Astrocyte (in vitro differentiated cells and primary cell): ENCODE data around the gene NPHP4. TPM values are rescaled to one million over a fixed set of nuclear protein-coding genes. Genes with fewer than 3 reads are reported as not detected.

Experiments used
- DNase-seq: peaks from one replicate; pipeline ENCODE4 v3.0.0-alpha.2; 2010; ENCODE audit warnings: low read depth
- FAIRE-seq: peaks from 2 replicates; lab custom pipeline; 2011; peaks lifted over from hg19 to GRCh38; lab: Jason Lieb, UNC
- H2AFZ ChIP-seq: 2 replicates; pipeline ENCODE4 v1.6.0; 2012; ENCODE audit warnings: low read depth, low read length, inconsistent platforms
- H3K27ac ChIP-seq: 2 replicates; pipeline ENCODE4 v1.5.1; 2011; ENCODE audit warnings: low read depth, low read length, inconsistent platforms
- H3K27me3 ChIP-seq: 2 replicates; pipeline ENCODE4 v1.6.0; 2011; ENCODE audit warnings: low read length, inconsistent platforms; ENCODE audit not compliant: insufficient read depth
- H3K36me3 ChIP-seq: 2 replicates; pipeline ENCODE4 v1.5.1; 2011; ENCODE audit warnings: low read length, inconsistent platforms; ENCODE audit not compliant: insufficient read depth
- H3K4me1 ChIP-seq: 2 replicates; pipeline ENCODE4 v1.5.1; 2011; ENCODE audit warnings: low read length, inconsistent platforms; ENCODE audit not compliant: insufficient read depth
- H3K4me2 ChIP-seq: 2 replicates; pipeline ENCODE4 v1.6.0; 2012; ENCODE audit warnings: low read length, inconsistent platforms
- H3K4me3 ChIP-seq: 2 replicates; pipeline ENCODE4 v1.5.1; 2011; ENCODE audit warnings: low read depth, mild to moderate bottlenecking, low read length, inconsistent platforms; ENCODE audit not compliant: insufficient read depth
- H3K79me2 ChIP-seq: 2 replicates; pipeline ENCODE4 v1.6.0; 2012; ENCODE audit warnings: mild to moderate bottlenecking, low read length, inconsistent platforms; ENCODE audit not compliant: insufficient read depth
- H3K9ac ChIP-seq: 2 replicates; pipeline ENCODE4 v1.6.0; 2012; ENCODE audit warnings: mild to moderate bottlenecking, low read length, inconsistent platforms
- H3K9me3 ChIP-seq: 2 replicates; pipeline ENCODE4 v1.5.1; 2012; ENCODE audit warnings: low read depth, mild to moderate bottlenecking, low read length, inconsistent platforms; ENCODE audit not compliant: insufficient read depth
- H4K20me1 ChIP-seq: 2 replicates; pipeline ENCODE4 v1.6.0; 2012; ENCODE audit warnings: low read length, inconsistent platforms; ENCODE audit not compliant: insufficient read depth
- H3K27ac Mint-ChIP-seq: one replicate; pipeline ENCODE4 v1.8.0; 2021; ENCODE audit warnings: mild to moderate bottlenecking, mixed read lengths; ENCODE audit not compliant: unreplicated experiment
- H3K27me3 Mint-ChIP-seq: one replicate; pipeline ENCODE4 v1.8.0; 2021; ENCODE audit warnings: low read depth, mixed read lengths; ENCODE audit not compliant: unreplicated experiment
- H3K36me3 Mint-ChIP-seq: one replicate; pipeline ENCODE4 v1.8.0; 2021; ENCODE audit warnings: low read depth, mixed read lengths; ENCODE audit not compliant: unreplicated experiment
- H3K4me1 Mint-ChIP-seq: one replicate; pipeline ENCODE4 v1.8.0; 2021; ENCODE audit warnings: low read depth, mixed read lengths; ENCODE audit not compliant: unreplicated experiment
- H3K4me3 Mint-ChIP-seq: one replicate; pipeline ENCODE4 v1.8.0; 2021; ENCODE audit warnings: mild to moderate bottlenecking, moderate library complexity, mixed read lengths; ENCODE audit not compliant: unreplicated experiment
- H3K9me3 Mint-ChIP-seq: one replicate; pipeline ENCODE4 v1.8.0; 2021; ENCODE audit warnings: mild to moderate bottlenecking, mixed read lengths; ENCODE audit not compliant: unreplicated experiment
- CTCF ChIP-seq: IDR thresholded peaks from 2 replicates; pipeline ENCODE4 v1.5.1; 2011; ENCODE audit warnings: low read depth, mild to moderate bottlenecking, inconsistent platforms, low read length, moderate library complexity; ENCODE audit not compliant: insufficient read depth
- EZH2 ChIP-seq: IDR thresholded peaks from 2 replicates; pipeline ENCODE4 v1.6.1; 2012; ENCODE audit warnings: mild to moderate bottlenecking, low read length, inconsistent platforms; ENCODE audit not compliant: insufficient read depth
- total RNA-seq: library from RNA; stranded (reverse); gene quantifications from 2 replicates; pipeline ENCODE4 v1.2.1, GENCODE V29; 2021

The NPHP4 gene
- total RNA-seq, 1 donor from 2014 or later, result 8.4 TPM

GRCh38 chr1:6035303-6035702 lies 43.1 kb upstream of the NPHP4 start:
- Histone ChIP-seq H3K36me3 (no peaks in the 10 kb centered on the region), H3K9me3 (no peaks in the 10 kb centered on the region), H3K4me3 (no peak overlapping the region), H3K4me2 (no peak overlapping the region), H4K20me1 (peaks cover 7% of the 10 kb centered on the region), H3K79me2 (no peaks in the 10 kb centered on the region), H3K9ac (no peak overlapping the region), H3K27ac (no peak overlapping the region), H3K4me1 (peaks cover 8% of the 10 kb centered on the region), H3K27me3 (peaks cover 29% of the 10 kb centered on the region), H2AFZ (no peak overlapping the region)
- FAIRE-seq (no peak), DNase-seq (no peak)
- Mint-ChIP-seq H3K9me3 (no peaks in the 10 kb centered on the region), H3K4me1 (peaks cover 2% of the 10 kb centered on the region), H3K27me3 (peaks cover 54% of the 10 kb centered on the region), H3K36me3 (no peaks in the 10 kb centered on the region), H3K27ac (no peak overlapping the region), H3K4me3 (no peak overlapping the region)
- TF ChIP-seq EZH2 (no peak), CTCF (no peak)

GRCh38 chr1:6034750-6035096 lies 42.5 kb upstream of the NPHP4 start:
- no peak for DNase-seq
- Histone ChIP-seq H3K4me1 (peaks cover 8% of the 10 kb centered on the region), H3K27ac (no peak overlapping the region), H3K9me3 (no peaks in the 10 kb centered on the region), H2AFZ (no peak overlapping the region), H3K36me3 (no peaks in the 10 kb centered on the region), H4K20me1 (peaks cover 7% of the 10 kb centered on the region), H3K4me3 (no peak overlapping the region), H3K27me3 (peaks cover 26% of the 10 kb centered on the region), H3K9ac (no peak overlapping the region), H3K4me2 (no peak overlapping the region), H3K79me2 (no peaks in the 10 kb centered on the region)
- Mint-ChIP-seq H3K27ac (peak overlapping the region; percentile 41), H3K4me1 (peaks cover 2% of the 10 kb centered on the region), H3K27me3 (peaks cover 50% of the 10 kb centered on the region), H3K36me3 (no peaks in the 10 kb centered on the region), H3K4me3 (no peak overlapping the region), H3K9me3 (no peaks in the 10 kb centered on the region)
- TF ChIP-seq EZH2 (no peak), CTCF (no peak)
- no peak for FAIRE-seq

- Histone ChIP-seq H4K20me1 (peaks cover 7% of the 10 kb centered on the region), H3K9me3 (no peaks in the 10 kb centered on the region), H3K9ac (no peak overlapping the region), H3K27ac (no peak overlapping the region), H3K4me2 (peak overlapping the region; percentile 11), H3K4me1 (peaks cover 8% of the 10 kb centered on the region), H2AFZ (peak overlapping the region; percentile 33), H3K79me2 (no peaks in the 10 kb centered on the region), H3K36me3 (no peaks in the 10 kb centered on the region), H3K27me3 (peaks cover 21% of the 10 kb centered on the region), H3K4me3 (no peak overlapping the region)
- DNase-seq (no peak), FAIRE-seq (no peak)
- no peaks in the 10 kb centered on the region for H3K9me3 Mint-ChIP-seq
- H3K27ac Mint-ChIP-seq, result no peak overlapping the region
- H3K27me3 Mint-ChIP-seq, result peaks cover 47% of the 10 kb centered on the region
- no peaks in the 10 kb centered on the region for H3K36me3 Mint-ChIP-seq
- TF ChIP-seq EZH2 (no peak), CTCF (peak; percentile 38)
- no peak overlapping the region for H3K4me3 Mint-ChIP-seq
- H3K4me1 Mint-ChIP-seq, result peaks cover 2% of the 10 kb centered on the region
These were observed 41.9 kb upstream of the NPHP4 start for GRCh38 chr1:6033986-6034749.
